Spinal cord (tissue), 10 donors: Measurements from ENCODE around the gene PROM1. TPM values are rescaled to one million over a fixed set of nuclear protein-coding genes. Genes with fewer than 3 reads are reported as not detected.

Experiments used
- DNase-seq, 6 donors: peaks; one replicate each; pipeline versions ENCODE4 v3.0.0 to v3.0.0-alpha.2; 2013 to 2015; ENCODE audit warnings: low spot score in 6 of 6, low read depth in 4 of 6
- H3K27ac ChIP-seq: one replicate; pipeline ENCODE4 v1.5.1; 2013; ENCODE audit warnings: low read depth, low read length, control low read depth
- H3K27me3 ChIP-seq: one replicate; pipeline ENCODE4 v1.6.1; 2013; ENCODE audit warnings: low read length; ENCODE audit not compliant: control insufficient read depth, insufficient read depth
- H3K36me3 ChIP-seq: one replicate; pipeline ENCODE4 v1.6.1; 2013; ENCODE audit warnings: low read length; ENCODE audit not compliant: control insufficient read depth, insufficient read depth
- H3K4me1 ChIP-seq: one replicate; pipeline ENCODE4 v1.6.1; 2013; ENCODE audit warnings: low read length; ENCODE audit not compliant: control insufficient read depth, insufficient read depth
- H3K4me3 ChIP-seq: one replicate; pipeline ENCODE4 v1.5.1; 2013; ENCODE audit warnings: low read depth, low read length, control low read depth
- H3K9me3 ChIP-seq: one replicate; pipeline ENCODE4 v1.6.1; 2013; ENCODE audit warnings: low read length; ENCODE audit not compliant: control insufficient read depth, insufficient read depth
- WGBS: methylation state at CpG from one replicate; pipeline ENCODE4 v1.1.5; 2013; ENCODE audit warnings: missing lambda C conversion rate; ENCODE audit not compliant: insufficient coverage; 5-methylcytosine and 5-hydroxymethylcytosine counted together
- polyA plus RNA-seq, 2 donors: library from polyadenylated mRNA; unstranded; fragments of 120-200 nt; gene quantifications; one replicate each; pipeline ENCODE4 v1.2.1, GENCODE V29; 2013; ENCODE audit not compliant: insufficient read length in 2 of 2
- total RNA-seq, 2 donors: library from RNA; depleted of rRNA in 1 of 2; stranded (reverse); fragments of 120-200 nt in 1 of 2; fragments of >200 nt in 1 of 2; gene quantifications; one replicate each; pipeline versions ENCODE4 v1.2.3 to v1.2.4, GENCODE V29; 2013 to 2014
- donor health status: healthy.

The PROM1 gene
- total and polyA plus RNA-seq, 4 donors = 18.8 to 58.0 (median 46.5) TPM

- Histone ChIP-seq H3K4me3 (no peak overlapping the region), H3K27me3 (no peaks in the 10 kb centered on the region), H3K27ac (no peak overlapping the region), H3K36me3 (no peaks in the 10 kb centered on the region), H3K9me3 (no peaks in the 10 kb centered on the region), H3K4me1 (peaks cover 2% of the 10 kb centered on the region)
- no CpG with 5 or more reads among the region's 6 CpGs for WGBS
- no peak for DNase-seq
Measured at GRCh38 chr4:16035843-16036242, 48.0 kb downstream of the PROM1 start.

- WGBS = 55% methylated on average over 6 of the region's 10 CpGs
- peaks cover 2% of the 10 kb centered on the region for H3K4me1 ChIP-seq
- H3K27ac ChIP-seq = no peak overlapping the region
- peak in 1 of 6 donors; percentile 47 for DNase-seq
- no peaks in the 10 kb centered on the region for H3K27me3 ChIP-seq
- H3K36me3 ChIP-seq = no peaks in the 10 kb centered on the region
- no peaks in the 10 kb centered on the region for H3K9me3 ChIP-seq
- no peak overlapping the region for H3K4me3 ChIP-seq
Measured at GRCh38 chr4:16034010-16034748, 49.6 kb downstream of the PROM1 start.

- H3K4me3 ChIP-seq = no peak overlapping the region
- WGBS = 45% methylated on average over 2 of the region's 7 CpGs
Measured at GRCh38 chr4:16032396-16032770, 51.4 kb downstream of the PROM1 start.

GRCh38 chr4:16031546-16032395 lies 52.1 kb downstream of the PROM1 start:
- 50% methylated on average over 1 of the region's 2 CpGs for WGBS
- Histone ChIP-seq H3K9me3 (no peaks in the 10 kb centered on the region), H3K4me1 (peaks cover 2% of the 10 kb centered on the region), H3K27me3 (no peaks in the 10 kb centered on the region), H3K36me3 (no peaks in the 10 kb centered on the region), H3K4me3 (no peak overlapping the region), H3K27ac (peak overlapping the region; percentile 26)
- peak in 1 of 6 donors; percentile 75 for DNase-seq

More at GRCh38 chr4:16032396-16032770, 51.4 kb downstream of the PROM1 start:
- H3K27me3 ChIP-seq = no peaks in the 10 kb centered on the region
- H3K4me1 ChIP-seq = peaks cover 2% of the 10 kb centered on the region
- H3K36me3 ChIP-seq = no peaks in the 10 kb centered on the region
- H3K9me3 ChIP-seq = no peaks in the 10 kb centered on the region
- peak in 2 of 6 donors; percentile 45 to 77 for DNase-seq
- peak overlapping the region; percentile 26 for H3K27ac ChIP-seq

- Histone ChIP-seq H3K36me3 (no peaks in the 10 kb centered on the region), H3K27me3 (no peaks in the 10 kb centered on the region), H3K27ac (no peak overlapping the region), H3K9me3 (no peaks in the 10 kb centered on the region), H3K4me3 (no peak overlapping the region), H3K4me1 (peaks cover 2% of the 10 kb centered on the region)
- DNase-seq = no peak
- WGBS = no CpG with 5 or more reads among the region's 1 CpG
Measured at GRCh38 chr4:16029886-16030285, 53.9 kb downstream of the PROM1 start.

GRCh38 chr4:16029262-16029661 lies 54.6 kb downstream of the PROM1 start:
- Histone ChIP-seq H3K27ac (peak overlapping the region; percentile 25), H3K9me3 (no peaks in the 10 kb centered on the region), H3K36me3 (no peaks in the 10 kb centered on the region), H3K27me3 (no peaks in the 10 kb centered on the region), H3K4me1 (peaks cover 2% of the 10 kb centered on the region), H3K4me3 (no peak overlapping the region)
- no peak for DNase-seq
- 50% methylated on average over 1 of the region's 4 CpGs for WGBS

DNA sequence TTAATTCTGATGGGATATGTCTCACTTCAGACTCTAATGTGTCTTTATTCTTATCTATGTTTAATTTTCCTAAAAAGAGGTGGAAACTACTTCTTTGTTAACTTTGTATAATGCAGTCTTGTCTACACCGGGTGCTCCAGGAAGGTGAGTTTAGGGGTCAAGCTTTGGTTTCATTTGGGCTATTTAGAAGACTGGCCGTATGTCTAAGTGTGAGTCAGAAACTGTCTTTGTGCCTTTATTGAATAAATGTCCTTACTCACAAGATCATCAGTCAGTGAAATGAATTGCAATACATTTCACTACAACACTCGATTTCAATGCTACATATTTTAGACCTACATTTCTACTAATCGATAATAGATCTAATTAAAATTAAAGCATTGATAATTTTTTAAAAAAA lies 56.2 kb downstream of the PROM1 start:
- H3K27me3 ChIP-seq = no peaks in the 10 kb centered on the region
- H3K27ac ChIP-seq = no peak overlapping the region
- no peaks in the 10 kb centered on the region for H3K4me1 ChIP-seq
- no CpG with 5 or more reads among the region's 4 CpGs for WGBS
- no peaks in the 10 kb centered on the region for H3K9me3 ChIP-seq
- H3K36me3 ChIP-seq = no peaks in the 10 kb centered on the region
- no peak for DNase-seq
- no peak overlapping the region for H3K4me3 ChIP-seq

GRCh38 chr4:16027114-16027513 lies 56.7 kb downstream of the PROM1 start:
- Histone ChIP-seq H3K36me3 (no peaks in the 10 kb centered on the region), H3K4me1 (no peaks in the 10 kb centered on the region), H3K27me3 (no peaks in the 10 kb centered on the region), H3K27ac (no peak overlapping the region), H3K4me3 (no peak overlapping the region), H3K9me3 (no peaks in the 10 kb centered on the region)
- 100% methylated on average over 1 of the region's 2 CpGs for WGBS
- DNase-seq = no peak

DNA sequence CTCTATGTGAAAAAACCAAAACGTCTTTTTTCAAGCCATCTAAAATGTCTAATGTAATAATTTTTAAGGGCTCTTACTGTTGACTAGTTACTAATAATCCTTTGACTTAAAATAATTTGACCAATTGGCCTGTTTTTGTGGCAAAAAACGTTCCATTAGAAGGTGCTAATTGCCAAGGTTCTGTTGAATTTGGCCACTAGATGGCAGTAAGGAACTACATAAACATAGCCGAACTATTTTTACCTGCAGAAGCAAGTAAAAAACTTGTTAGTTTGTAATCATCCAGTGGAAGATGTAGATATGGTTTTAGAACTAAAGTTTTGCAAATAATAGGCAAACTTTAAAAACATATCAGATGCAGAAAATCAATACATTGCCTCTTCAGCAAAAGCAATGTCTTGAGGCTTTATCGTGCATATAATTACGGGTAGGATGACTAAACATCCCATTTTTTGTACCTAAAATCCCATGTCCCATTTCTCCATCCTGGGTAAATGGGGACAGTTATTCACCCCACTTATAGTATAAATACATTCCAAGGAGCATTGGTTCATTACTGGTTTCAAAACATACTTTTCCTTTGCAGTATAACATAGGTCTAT lies 57.6 kb downstream of the PROM1 start:
- Histone ChIP-seq H3K36me3 (peaks cover 3% of the 10 kb centered on the region), H3K4me3 (no peak overlapping the region), H3K27me3 (no peaks in the 10 kb centered on the region), H3K9me3 (no peaks in the 10 kb centered on the region), H3K4me1 (no peaks in the 10 kb centered on the region), H3K27ac (no peak overlapping the region)
- DNase-seq = peak in 5 of 6 donors; percentile 46 to 93 (median 69)
- WGBS = no CpG with 5 or more reads among the region's 5 CpGs
